Gastroesophageal sphincter (tissue), 4 donors: ENCODE data around the gene REL. TPM values are rescaled to one million over a fixed set of nuclear protein-coding genes. Genes with fewer than 3 reads are reported as not detected.

Experiments used
- ATAC-seq: fragments of 150-250 bp; one replicate; pipeline ENCODE4 v1.9.1; 2016; ENCODE audit warnings: mild to moderate bottlenecking, moderate library complexity
- H3K27ac ChIP-seq, 4 donors: fragments of 200-600 bp; sonication (generic) in 3 of 4; 1 replicate in 3 of 4; 2 replicates in 1 of 4; pipeline ENCODE4 v1.5.1; 2016 to 2019
- H3K27me3 ChIP-seq: fragments of 200-600 bp; sonication (generic); one replicate; pipeline ENCODE4 v1.5.1; 2019
- H3K36me3 ChIP-seq, 2 donors: fragments of 200-600 bp; sonication (generic); one replicate each; pipeline ENCODE4 v1.5.1; 2019; ENCODE audit warnings: control low read depth in 1 of 2
- H3K4me1 ChIP-seq, 3 donors: fragments of 200-600 bp; sonication (generic); 1 replicate in 2 of 3; 2 replicates in 1 of 3; pipeline ENCODE4 v1.5.1; 2016 to 2019; ENCODE audit warnings: control low read depth in 2 of 3
- H3K4me3 ChIP-seq, 2 donors: fragments of 200-600 bp; sonication (generic); one replicate each; pipeline ENCODE4 v1.5.1; 2019; ENCODE audit warnings: mild to moderate bottlenecking in 1 of 2, moderate library complexity in 1 of 2
- H3K9me3 ChIP-seq, 3 donors: fragments of 200-600 bp; sonication (generic); one replicate each; pipeline ENCODE4 v1.5.1; 2017 to 2019; ENCODE audit warnings: control low read depth in 2 of 3
- EP300 ChIP-seq: sonication (generic); formaldehyde crosslinking; IDR thresholded peaks from one replicate; pipeline ENCODE4 v1.6.1; 2017; ENCODE audit warnings: antibody characterized with exemption, mild to moderate bottlenecking
- POLR2A ChIP-seq, 2 donors: fragments of 450-650 bp; IDR thresholded peaks; one replicate each; pipeline ENCODE4 v1.6.1; 2017; ENCODE audit warnings: antibody characterized with exemption in 2 of 2, mild to moderate bottlenecking in 2 of 2, moderate library complexity in 1 of 2
- POLR2AphosphoS5 ChIP-seq: sonication (generic); formaldehyde crosslinking; IDR thresholded peaks from one replicate; pipeline ENCODE4 v1.6.1; 2017; ENCODE audit warnings: antibody characterized with exemption
- WGBS, 2 donors: methylation state at CpG; one replicate each; pipeline ENCODE4 v1.1.5; 2018; ENCODE audit warnings: low coverage in 1 of 2; 5-methylcytosine and 5-hydroxymethylcytosine counted together
- total RNA-seq, 4 donors: library from RNA; depleted of rRNA; stranded (reverse); fragments of >200 nt; gene quantifications; one replicate each; pipeline ENCODE4 v1.1.0, GENCODE V29; 2016
- TF ChIP-seq, protein P1 (sequence below), 4 experiments: fragments of 200-600 bp in 2 of 4; fragments of 450-650 bp in 2 of 4; sonication (generic) in 1 of 4; IDR thresholded peaks; one replicate each; pipeline ENCODE4 v1.5.1; 2017 to 2019; ENCODE audit warnings: antibody characterized with exemption in 4 of 4, mild to moderate bottlenecking in 2 of 4, moderate library complexity in 2 of 4

Gene REL
- total RNA-seq, 4 donors from 2014 or later, result 8.3 to 13.3 (median 9.5) TPM

DNA sequence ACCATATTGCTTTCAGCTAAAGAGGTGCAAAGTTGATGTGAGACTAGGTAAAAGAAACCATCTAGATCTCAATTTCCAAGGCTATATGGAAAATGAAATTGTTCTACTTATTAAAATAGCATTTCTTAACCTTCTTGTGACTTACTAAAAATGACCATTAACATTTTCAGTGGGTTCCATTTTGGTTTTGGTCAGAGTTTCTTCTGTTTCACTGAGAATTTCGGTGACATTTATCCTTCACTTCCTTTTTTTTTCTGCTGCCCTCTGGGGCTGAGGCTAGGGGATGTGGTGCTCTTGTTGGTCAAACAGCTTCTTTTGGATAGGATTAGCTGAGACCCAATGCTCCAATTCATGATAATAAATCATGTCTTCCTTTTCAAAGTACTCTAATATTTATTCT lies 44.3 kb upstream of the REL start:
- ATAC-seq, result no peak
- WGBS, 2 donors, result 27 to 57% methylated on average over 1 of the region's 1 CpG
- H3K27ac ChIP-seq, result no peak overlapping the region

DNA sequence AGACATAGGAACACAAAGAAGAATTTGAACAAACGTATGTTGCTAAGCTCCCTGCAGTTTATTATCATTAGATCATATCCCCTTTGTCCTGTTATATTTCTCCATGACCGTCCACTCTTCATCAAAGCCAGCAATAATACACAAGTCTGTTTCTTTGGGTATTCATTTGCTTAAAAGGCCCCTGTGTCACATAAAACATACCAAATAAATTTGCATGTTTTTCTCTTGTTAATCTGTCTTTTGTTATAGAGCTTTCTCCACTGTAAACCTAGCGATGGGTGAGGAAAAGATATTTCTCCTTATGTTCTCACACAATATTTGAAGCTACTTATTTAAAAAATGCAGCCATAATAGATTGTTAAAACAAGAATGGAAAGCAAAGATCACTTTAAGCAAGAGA lies 42.9 kb upstream of the REL start:
- no peak overlapping the region for H3K27ac ChIP-seq
- H3K9me3 ChIP-seq, result no peaks in the 10 kb centered on the region
- ATAC-seq, result no peak
- H3K27me3 ChIP-seq, result no peaks in the 10 kb centered on the region
- H3K36me3 ChIP-seq, result no peaks in the 10 kb centered on the region
- 36 to 89% methylated on average over 3 of the region's 3 CpGs for WGBS, 2 donors
- H3K4me1 ChIP-seq, result no peaks in the 10 kb centered on the region
- TF ChIP-seq, protein P1, sequence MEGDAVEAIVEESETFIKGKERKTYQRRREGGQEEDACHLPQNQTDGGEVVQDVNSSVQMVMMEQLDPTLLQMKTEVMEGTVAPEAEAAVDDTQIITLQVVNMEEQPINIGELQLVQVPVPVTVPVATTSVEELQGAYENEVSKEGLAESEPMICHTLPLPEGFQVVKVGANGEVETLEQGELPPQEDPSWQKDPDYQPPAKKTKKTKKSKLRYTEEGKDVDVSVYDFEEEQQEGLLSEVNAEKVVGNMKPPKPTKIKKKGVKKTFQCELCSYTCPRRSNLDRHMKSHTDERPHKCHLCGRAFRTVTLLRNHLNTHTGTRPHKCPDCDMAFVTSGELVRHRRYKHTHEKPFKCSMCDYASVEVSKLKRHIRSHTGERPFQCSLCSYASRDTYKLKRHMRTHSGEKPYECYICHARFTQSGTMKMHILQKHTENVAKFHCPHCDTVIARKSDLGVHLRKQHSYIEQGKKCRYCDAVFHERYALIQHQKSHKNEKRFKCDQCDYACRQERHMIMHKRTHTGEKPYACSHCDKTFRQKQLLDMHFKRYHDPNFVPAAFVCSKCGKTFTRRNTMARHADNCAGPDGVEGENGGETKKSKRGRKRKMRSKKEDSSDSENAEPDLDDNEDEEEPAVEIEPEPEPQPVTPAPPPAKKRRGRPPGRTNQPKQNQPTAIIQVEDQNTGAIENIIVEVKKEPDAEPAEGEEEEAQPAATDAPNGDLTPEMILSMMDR (IDR thresholded peaks at IDR 0.05), result no peak
- TF ChIP-seq EP300, result no peak
- TF ChIP-seq POLR2A (IDR thresholded peaks at IDR 0.05), result no peak
- no peak for TF ChIP-seq POLR2AphosphoS5
- H3K4me3 ChIP-seq, result no peak overlapping the region

More for the DNA sequence above, 44.3 kb upstream of the REL start:
- no peak for TF ChIP-seq POLR2A (IDR thresholded peaks at IDR 0.05)
- TF ChIP-seq, protein P1 (IDR thresholded peaks at IDR 0.05), result no peak
- no peak for TF ChIP-seq EP300
- no peak for TF ChIP-seq POLR2AphosphoS5
- Histone ChIP-seq H3K4me1 (no peaks in the 10 kb centered on the region), H3K9me3 (no peaks in the 10 kb centered on the region), H3K27me3 (no peaks in the 10 kb centered on the region), H3K4me3 (no peak overlapping the region), H3K36me3 (no peaks in the 10 kb centered on the region)

DNA sequence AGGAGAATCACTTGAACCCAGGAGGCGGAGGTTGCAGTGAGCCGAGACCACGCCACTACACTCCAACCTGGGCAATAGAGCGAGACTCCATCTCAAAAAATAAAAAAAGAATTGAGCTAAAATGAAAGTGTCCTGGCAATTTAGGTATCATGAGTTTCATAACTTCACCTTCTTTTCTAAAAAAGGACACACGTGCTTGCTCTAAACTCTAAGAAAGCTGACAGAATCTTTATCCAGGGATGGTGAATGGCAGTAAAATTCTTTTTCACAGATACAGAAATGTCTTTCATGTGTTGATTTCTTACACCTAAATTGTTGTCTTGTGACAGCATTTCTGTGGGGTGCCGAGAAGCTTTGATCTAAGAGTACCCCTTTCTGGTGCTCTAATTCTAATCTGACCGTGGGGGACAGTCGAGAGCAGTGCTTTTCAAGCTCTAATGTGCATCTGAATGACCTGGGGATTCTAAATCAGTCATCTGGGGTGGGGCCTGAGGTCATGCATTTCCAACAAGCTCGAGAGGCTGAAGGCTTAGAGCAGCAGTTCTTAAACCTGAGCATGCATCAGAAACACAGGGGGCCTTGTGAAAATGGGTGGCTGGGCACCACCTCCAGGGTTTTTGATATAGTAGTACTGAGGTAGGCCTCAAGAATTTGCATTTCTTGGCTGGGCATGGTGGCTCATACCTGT lies 42.1 kb upstream of the REL start:
- H3K36me3 ChIP-seq, result no peaks in the 10 kb centered on the region
- H3K27me3 ChIP-seq, result no peaks in the 10 kb centered on the region
- H3K4me1 ChIP-seq, result no peaks in the 10 kb centered on the region
- H3K9me3 ChIP-seq, result no peaks in the 10 kb centered on the region
- 76 to 89% methylated on average over 5 to 9 of the region's 9 CpGs for WGBS, 2 donors
- H3K27ac ChIP-seq, result no peak overlapping the region
- TF ChIP-seq POLR2A (IDR thresholded peaks at IDR 0.05) (no peak), EP300 (no peak), POLR2AphosphoS5 (no peak)
- TF ChIP-seq, protein P1 (IDR thresholded peaks at IDR 0.05), result no peak
- ATAC-seq, result no peak
- H3K4me3 ChIP-seq, result no peak overlapping the region

DNA sequence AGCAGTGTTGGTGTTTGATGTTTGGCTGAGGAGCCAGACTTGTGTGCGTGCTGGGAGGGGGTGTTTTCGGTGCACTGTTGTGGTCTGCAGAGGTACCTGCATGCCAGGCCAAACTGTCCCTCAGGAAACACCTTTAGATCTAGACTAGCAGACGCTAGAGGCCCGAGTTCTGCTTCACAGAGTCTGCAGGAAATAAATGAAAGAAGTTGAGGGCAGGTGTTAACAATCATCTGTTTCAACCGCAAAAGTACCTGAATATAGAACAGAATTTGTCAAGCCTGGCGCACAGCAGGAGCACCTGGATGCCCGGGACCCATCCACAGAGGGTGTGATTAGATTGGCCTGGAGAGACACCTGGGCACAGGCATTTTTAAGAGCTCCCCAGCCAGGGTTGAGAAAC lies 40.5 kb upstream of the REL start:
- TF ChIP-seq EP300 (no peak), POLR2A (IDR thresholded peaks at IDR 0.05) (no peak), POLR2AphosphoS5 (no peak)
- TF ChIP-seq, protein P1 (IDR thresholded peaks at IDR 0.05), result no peak
- no peaks in the 10 kb centered on the region for H3K27me3 ChIP-seq
- no peaks in the 10 kb centered on the region for H3K9me3 ChIP-seq
- H3K36me3 ChIP-seq, result no peaks in the 10 kb centered on the region
- no peak overlapping the region for H3K27ac ChIP-seq
- ATAC-seq, result no peak
- H3K4me3 ChIP-seq, result no peak overlapping the region
- no peaks in the 10 kb centered on the region for H3K4me1 ChIP-seq
- WGBS, 2 donors, result 67 to 69% methylated on average over 3 to 4 of the region's 7 CpGs

DNA sequence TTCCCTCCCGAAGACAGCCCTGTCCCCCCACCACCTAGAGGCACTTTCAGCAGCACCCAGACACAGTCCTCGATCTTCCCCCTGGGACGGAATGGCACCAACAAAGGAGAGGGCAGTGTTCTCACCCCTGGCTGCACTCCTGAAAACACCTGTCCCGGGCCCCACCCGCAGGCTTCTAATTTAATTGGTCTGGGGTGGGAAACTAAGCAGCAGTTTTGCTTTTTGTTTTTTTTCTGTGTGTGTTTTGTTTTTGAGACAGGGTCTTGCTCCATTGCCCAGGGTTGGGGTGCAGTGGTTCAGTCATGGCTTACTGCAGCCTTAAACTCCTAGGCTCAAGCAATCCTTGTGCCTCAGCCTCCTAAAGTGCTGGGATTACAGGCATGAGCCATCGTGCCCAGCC lies 38.4 kb upstream of the REL start:
- Histone ChIP-seq H3K4me3 (no peak overlapping the region), H3K9me3 (no peaks in the 10 kb centered on the region), H3K36me3 (no peaks in the 10 kb centered on the region), H3K27ac (no peak overlapping the region), H3K27me3 (no peaks in the 10 kb centered on the region), H3K4me1 (no peaks in the 10 kb centered on the region)
- WGBS, 2 donors, result 60 to 86% methylated on average over 3 to 4 of the region's 6 CpGs
- TF ChIP-seq POLR2AphosphoS5, result no peak
- TF ChIP-seq POLR2A (IDR thresholded peaks at IDR 0.05), result no peak
- no peak for TF ChIP-seq EP300
- TF ChIP-seq, protein P1 (IDR thresholded peaks at IDR 0.05), result no peak
- ATAC-seq, result no peak
